Brain microvascular endothelial cell (primary cell): ENCODE results near the gene LILRA6.
"Not testable (repeated sequence)": the region's sequence is repeated elsewhere in the genome, so short reads cannot be mapped to it uniquely, and the experiment has no call there.

Source experiments
- DNase-seq: peaks from one replicate; pipeline ENCODE4 v3.0.0-alpha.2; 2020
- H3K27ac ChIP-seq: fragments of 250-450 bp; sonication (Bioruptor Pico); 2 replicates; pipeline ENCODE4 v1.5.1; 2020; ENCODE audit warnings: mild to moderate bottlenecking, moderate library complexity
- H3K27me3 ChIP-seq: fragments of 250-450 bp; sonication (Bioruptor Pico); replicated peaks from 2 replicates; pipeline ENCODE4 v1.5.1; 2020; ENCODE audit warnings: mild to moderate bottlenecking
- H3K36me3 ChIP-seq: fragments of 250-450 bp; sonication (Bioruptor Pico); replicated peaks from 2 replicates; pipeline ENCODE4 v1.5.1; 2020; ENCODE audit warnings: mild to moderate bottlenecking
- H3K4me3 ChIP-seq: 2 replicates; pipeline ENCODE4 v1.5.1; 2011; ENCODE audit warnings: low read depth, mild to moderate bottlenecking, control low read depth, low read length, moderate library complexity
- in situ Hi-C: cut with HindIII; loops from 2 replicates; pipeline ENCODE4 v1.10.0; 2017; ENCODE audit warnings: low sequenced_read_pairs, low pct_ligation_motif_present
- TF ChIP-seq, protein P1 (sequence below): IDR thresholded peaks from 2 replicates; pipeline ENCODE4 v1.5.1; 2011; ENCODE audit warnings: low read depth, mild to moderate bottlenecking, moderate library complexity, low read length, control low read depth, inconsistent platforms; ENCODE audit errors: missing control alignments

Gene LILRA6

DNA sequence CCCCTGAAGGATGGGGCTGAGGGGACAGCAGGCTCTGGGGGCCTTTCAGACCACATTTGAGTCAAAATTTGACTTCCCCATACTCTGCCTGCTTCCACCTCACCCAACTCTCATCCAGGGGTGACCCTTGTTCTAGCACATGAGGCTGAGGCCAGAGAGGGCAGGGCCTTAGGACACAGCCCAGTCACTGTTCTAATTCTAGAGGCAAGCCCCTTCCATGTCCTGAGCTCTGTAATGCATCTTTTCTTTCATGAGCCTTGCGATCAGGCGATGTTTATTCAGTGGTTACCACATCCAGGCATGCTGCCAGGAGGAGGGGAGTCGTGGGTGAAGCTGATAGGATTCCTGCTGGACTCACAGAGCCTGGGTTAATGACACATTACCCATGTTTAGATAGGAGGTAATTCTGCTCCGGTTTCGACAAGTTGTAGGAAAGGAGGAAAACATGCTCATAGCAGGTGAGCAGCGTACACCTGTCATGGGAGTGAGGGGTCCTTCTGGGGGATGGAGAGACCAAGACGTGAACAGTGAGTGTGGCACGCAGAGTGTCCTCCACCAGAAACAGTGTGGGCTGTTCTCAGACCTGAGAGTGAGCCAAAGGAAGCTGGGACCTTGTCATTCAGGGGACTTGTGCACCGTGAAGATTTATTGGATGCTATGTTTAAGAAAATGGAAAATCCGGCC is 32.6 kb downstream of the LILRA6 start:
- peak overlapping the region; percentile 49 for H3K27ac ChIP-seq
- TF ChIP-seq, protein P1, sequence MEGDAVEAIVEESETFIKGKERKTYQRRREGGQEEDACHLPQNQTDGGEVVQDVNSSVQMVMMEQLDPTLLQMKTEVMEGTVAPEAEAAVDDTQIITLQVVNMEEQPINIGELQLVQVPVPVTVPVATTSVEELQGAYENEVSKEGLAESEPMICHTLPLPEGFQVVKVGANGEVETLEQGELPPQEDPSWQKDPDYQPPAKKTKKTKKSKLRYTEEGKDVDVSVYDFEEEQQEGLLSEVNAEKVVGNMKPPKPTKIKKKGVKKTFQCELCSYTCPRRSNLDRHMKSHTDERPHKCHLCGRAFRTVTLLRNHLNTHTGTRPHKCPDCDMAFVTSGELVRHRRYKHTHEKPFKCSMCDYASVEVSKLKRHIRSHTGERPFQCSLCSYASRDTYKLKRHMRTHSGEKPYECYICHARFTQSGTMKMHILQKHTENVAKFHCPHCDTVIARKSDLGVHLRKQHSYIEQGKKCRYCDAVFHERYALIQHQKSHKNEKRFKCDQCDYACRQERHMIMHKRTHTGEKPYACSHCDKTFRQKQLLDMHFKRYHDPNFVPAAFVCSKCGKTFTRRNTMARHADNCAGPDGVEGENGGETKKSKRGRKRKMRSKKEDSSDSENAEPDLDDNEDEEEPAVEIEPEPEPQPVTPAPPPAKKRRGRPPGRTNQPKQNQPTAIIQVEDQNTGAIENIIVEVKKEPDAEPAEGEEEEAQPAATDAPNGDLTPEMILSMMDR, result no peak
- H3K4me3 ChIP-seq, result no peak overlapping the region
- H3K27me3 ChIP-seq, result no peaks in the 10 kb centered on the region
- H3K36me3 ChIP-seq, result peaks cover 38% of the 10 kb centered on the region
- peak; percentile 99 for DNase-seq
- in situ Hi-C loops, result no loop called here

DNA sequence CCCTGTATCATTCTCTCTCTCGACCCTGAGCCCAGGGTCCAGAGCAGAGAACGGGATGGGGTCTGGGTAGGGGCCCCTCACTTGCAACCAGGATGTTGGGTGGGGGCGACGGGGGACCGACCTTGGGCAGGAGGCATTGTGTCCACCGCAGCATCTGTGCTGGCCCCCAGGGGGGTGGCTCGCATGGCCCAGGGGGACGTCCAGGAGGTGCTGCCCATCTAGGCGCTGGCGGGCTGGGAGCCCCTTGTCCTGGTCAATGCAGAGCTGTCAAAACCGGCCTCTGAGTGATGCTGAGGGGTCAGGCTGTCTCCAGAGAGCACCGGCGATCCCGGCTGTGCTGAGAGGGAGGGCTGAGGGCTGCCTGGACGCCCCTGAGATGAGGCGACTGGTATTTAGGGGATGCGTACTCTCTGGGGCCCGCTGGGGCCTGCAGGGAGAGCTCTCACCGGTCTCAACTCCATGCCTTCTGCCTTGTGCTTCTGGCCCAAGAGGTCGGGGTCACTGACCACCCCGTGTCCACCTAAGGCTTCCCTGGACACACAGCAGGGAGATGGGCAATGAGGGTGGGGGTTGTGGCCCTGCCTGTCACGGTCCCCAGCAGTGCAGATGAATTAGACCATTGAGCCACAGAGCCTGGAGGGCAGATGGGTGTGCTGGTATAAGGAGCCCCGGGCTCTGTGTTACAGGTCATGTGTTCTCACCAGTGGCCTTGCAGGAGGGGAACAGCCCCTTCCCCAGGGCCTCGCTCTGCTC is 33.4 kb downstream of the LILRA6 start:
- Histone ChIP-seq H3K27ac (peak overlapping the region; percentile 49), H3K4me3 (no peak overlapping the region), H3K27me3 (no peaks in the 10 kb centered on the region), H3K36me3 (peaks cover 45% of the 10 kb centered on the region)
- no peak for DNase-seq
- in situ Hi-C loops, result no loop called here
- TF ChIP-seq, protein P1, result no peak

DNA sequence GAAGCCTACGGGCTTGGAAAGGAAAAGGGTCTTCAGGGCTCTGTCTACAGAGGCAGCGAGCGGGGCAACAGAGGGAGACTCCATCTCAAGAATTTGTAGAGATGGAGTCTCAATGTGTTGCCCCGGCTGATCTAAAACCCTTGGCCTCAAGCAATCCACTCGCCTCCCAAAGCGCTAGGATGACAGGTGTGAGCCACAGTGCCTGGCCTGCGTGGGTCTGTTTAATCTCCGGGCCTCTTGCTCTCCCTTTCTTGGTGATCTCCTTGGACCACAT is 33.9 kb downstream of the LILRA6 start:
- TF ChIP-seq, protein P1, result no peak
- Histone ChIP-seq H3K27ac (no peak overlapping the region), H3K36me3 (peaks cover 50% of the 10 kb centered on the region), H3K27me3 (no peaks in the 10 kb centered on the region), H3K4me3 (no peak overlapping the region)
- in situ Hi-C loops, result no loop called here
- no peak for DNase-seq

DNA sequence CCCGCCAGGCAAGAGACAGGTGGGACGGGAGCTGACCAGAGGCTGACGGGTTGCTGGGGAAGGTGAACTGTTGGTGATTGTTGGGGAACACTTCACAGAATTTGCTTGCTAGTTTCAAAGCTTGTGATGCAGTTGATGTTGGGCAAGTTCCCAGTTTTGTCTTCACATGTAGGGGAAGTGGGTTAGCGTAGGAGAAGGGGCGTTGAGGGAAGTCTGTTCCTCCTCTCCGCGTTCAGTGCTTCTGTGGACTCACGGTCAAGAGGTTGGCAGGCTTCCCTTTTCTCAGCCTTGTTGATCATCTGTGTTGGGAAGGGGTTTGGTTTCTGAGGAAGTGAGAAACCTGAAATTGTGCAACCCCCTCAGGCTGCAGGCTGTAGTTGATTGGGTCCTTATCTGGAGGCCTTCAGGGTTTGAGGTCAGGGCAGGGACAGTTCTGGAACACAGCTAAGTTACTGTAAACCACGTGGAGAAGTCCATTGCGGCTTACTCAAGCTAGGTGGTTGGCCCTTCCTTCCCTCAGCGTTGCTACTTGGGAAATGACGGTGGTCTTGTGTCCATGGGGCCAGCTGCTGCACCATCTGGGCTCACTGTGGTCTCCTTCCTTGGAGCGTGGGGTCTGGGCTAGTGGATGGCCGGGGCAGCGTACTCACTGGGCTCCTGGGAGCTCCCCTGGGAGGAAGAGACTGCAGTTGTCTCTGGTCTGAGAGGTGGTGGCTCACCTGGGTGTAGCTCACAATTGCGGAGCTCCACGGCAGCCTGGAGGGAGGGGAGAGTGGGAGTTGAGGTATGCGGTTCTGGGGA is 34.4 kb downstream of the LILRA6 start:
- H3K36me3 ChIP-seq, result peaks cover 56% of the 10 kb centered on the region
- in situ Hi-C loops, result no loop called here

DNA sequence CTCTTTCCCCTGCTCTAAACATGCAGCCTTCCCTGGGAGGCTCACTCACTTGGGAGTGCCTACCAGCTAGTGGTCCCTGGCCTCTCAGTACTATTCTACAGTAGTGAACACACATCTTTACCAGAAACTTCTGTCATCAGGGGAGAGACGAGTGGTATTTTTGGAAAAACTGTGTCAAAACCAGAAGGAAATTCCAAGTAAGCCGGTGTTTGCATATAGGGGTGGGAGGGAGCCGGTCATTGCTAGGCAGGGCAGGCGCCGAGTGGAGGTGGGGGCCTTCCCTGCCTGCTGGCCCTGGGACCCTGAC is 35.0 kb downstream of the LILRA6 start:
- TF ChIP-seq, protein P1, result no peak
- no peaks in the 10 kb centered on the region for H3K27me3 ChIP-seq
- no peak overlapping the region for H3K27ac ChIP-seq
- in situ Hi-C loops, result no loop called here
- peaks cover 61% of the 10 kb centered on the region for H3K36me3 ChIP-seq
- DNase-seq, result no peak
- H3K4me3 ChIP-seq, result no peak overlapping the region

More for the DNA sequence above, 34.4 kb downstream of the LILRA6 start:
- Histone ChIP-seq H3K27ac (no peak overlapping the region), H3K4me3 (no peak overlapping the region), H3K27me3 (no peaks in the 10 kb centered on the region)
- DNase-seq, result peak; percentile 40
- TF ChIP-seq, protein P1, result no peak

DNA sequence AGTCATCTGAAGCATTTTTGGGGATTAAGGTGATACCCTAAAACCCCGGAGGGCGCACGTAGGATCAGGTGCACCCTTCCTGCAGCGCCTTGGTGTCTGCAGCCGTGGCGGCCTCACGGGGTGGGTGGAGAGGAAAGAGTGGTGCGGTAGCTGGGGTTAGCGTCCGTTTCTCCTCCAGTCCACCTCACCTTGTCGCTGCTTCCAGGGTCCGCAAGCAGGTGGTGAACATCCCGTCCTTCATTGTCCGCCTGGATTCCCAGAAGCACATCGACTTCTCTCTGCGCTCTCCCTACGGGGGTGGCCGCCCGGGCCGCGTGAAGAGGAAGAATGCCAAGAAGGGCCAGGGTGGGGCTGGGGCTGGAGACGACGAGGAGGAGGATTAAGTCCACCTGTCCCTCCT is 35.4 kb downstream of the LILRA6 start:
- DNase-seq, H3K4me3 ChIP-seq, in situ Hi-C loops, H3K27me3 ChIP-seq, H3K27ac ChIP-seq: not testable (repeated sequence)
- H3K36me3 ChIP-seq, result peaks cover 66% of the 10 kb centered on the region
